SW480 (cell line): ENCODE results near the gene CNNM3.

Experiments
- DNase-seq: peaks from one replicate; pipeline ENCODE4 v3.0.0-alpha.2; 2016; ENCODE audit warnings: low spot score

CNNM3 gene

DNA sequence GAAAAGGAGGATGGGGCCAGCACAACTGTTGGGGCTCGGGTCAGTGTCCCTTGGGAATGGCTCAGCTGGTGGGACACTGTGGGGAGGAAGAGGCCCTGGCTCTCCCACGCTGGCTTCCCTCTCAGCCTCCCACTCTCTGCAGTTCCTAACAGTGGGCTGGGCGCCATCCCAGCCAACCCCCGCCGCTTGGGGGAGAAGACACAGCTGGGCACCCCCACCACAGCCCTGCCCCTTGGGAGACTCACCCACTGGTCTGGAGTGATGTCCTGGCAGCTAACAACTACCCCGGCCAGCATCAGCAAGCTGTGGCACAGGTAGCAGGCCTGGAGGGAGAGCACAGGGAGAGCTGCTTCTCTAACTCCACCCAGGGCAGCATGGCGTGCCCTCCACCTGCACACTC is 62.1 kb downstream of the CNNM3 start:
- no peak for DNase-seq

DNA sequence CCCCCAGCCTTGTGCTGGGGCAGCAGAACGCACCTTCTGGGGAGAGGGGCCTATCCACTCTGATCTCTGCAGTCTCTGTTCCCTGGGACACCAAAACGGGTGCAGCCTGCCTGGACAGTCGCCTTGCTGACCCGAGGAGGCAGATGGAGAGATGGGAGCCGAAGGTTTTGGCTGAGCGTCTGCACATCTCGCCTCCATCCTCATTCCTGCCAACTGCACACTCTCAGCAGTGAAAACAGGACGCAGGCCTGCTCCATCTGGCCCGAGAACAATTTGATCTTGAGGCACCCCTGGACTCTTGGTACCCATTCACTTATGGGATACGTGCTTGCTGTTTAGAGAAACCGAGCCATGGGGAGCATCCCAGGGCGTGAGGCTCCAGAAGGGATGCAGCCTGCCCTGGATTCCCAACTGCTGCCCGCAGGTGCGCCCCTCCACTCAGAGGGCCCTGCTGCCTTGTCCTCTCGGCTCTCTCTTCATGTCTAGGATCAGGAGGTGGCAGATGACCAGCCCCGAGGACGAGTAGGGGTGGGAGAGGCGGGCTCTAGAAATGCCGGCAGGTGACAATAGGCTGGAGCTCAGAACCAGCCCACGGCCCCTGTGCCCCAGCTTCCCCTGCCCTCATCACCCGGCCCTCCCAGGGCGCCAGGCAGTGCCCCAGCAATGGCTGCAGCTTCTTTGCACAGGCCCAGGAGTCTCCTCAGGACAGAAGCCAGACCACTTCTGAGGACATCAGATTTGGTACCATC is 62.9 kb downstream of the CNNM3 start:
- no peak for DNase-seq

GRCh38 chr2:96879545-96880040 is 63.5 kb downstream of the CNNM3 start:
- DNase-seq = no peak

DNA sequence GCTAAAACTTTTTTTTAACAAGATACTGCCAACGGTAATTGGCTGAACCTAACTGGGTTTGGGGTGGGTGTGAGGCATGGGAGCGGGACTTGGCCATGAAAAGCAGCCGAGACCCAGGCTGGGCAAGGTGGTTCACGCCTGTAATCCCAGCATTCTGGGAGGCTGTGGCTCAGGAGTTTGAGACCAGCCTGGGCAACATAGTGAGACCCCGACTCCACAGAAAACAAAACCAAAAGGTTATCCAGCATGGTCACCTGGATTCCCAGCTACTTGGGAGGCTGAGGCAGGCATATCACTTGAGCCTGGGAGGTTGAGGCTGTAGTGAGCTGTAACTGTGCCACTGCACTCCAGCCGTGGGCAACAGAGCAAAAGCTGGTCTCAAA is 64.8 kb downstream of the CNNM3 start:
- DNase-seq = no peak

GRCh38 chr2:96881349-96882195 is 65.5 kb downstream of the CNNM3 start:
- DNase-seq = no peak

- DNase-seq = no peak
Observed at GRCh38 chr2:96882230-96882629, 66.2 kb downstream of the CNNM3 start.

DNA sequence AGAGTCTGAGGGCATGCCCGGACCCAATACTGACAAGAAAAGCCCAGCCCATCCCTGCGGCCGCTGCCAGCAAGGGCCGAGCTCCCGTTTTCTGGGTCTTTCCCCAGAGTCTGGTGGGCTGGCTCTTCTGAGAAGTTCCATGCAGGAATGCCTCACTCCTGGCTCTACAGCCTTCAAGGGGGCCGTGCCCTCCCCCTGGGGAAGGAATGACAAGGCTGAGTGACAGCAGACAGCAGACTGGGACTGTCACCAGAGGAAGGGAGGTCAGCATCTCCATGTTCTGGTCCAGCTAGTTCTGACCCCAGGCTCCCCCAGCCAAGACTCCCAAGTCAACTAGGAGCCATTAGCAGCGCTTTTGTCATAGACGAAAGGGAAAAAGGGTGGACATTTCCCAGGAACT is 66.8 kb downstream of the CNNM3 start:
- no peak for DNase-seq

DNA sequence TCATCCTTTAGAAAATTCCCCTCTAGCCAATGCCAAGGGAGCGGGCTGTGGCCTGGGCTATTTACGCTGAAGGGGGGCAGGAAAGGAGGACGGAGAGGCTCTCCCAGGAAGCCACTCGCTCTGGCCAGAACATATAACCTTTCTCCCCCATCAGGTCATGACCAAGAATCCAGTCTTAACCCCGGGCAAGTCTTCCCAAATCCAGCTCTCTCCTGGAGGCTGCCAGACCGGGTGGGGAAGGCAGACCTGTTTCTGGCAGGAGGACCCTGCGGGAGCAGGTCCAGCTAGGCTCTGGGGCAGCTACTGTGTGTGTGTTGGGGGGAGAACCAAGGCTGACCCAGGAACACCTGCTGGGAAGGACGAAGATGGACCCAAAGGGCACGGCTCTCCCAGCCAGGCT is 67.2 kb downstream of the CNNM3 start:
- DNase-seq = no peak
